ENCODE results near the gene SLC2A3. TPM values are rescaled to one million over a fixed set of nuclear protein-coding genes. Genes with fewer than 3 reads are reported as not detected.
"Not testable (repeated sequence)": the region's sequence is repeated elsewhere in the genome, so short reads cannot be mapped to it uniquely, and the experiment has no call there.

The SLC2A3 gene
- total RNA-seq, 1 experiment from 2014 or later: not detected

DNA sequence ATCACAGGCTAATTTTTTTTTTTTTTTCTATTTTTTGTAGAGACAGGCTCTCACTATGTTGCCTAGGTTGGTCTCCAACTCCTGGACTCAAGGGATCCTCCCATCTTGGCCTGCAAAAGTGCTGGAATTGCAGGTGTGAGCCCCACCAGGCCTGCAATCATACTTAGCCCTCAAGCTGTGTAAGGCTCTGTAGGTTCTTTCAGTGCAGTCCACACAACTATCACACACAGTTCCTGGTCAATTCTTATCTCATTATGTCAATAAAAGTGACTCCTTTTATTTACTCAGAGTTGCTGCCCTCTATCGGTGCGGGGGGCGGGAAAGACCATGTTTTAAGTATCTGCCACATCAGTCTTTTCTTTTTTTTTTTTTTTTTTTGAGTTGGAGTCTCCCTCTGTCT lies 29.0 kb downstream of the SLC2A3 start:
- H3K27ac Mint-ChIP-seq (ENCODE audit: unreplicated experiment): peak overlapping the region; percentile 54
- H3K27me3 Mint-ChIP-seq (ENCODE audit: unreplicated experiment): no peaks in the 10 kb centered on the region
- H3K9me3 Mint-ChIP-seq (ENCODE audit: low read depth, unreplicated experiment): no peaks in the 10 kb centered on the region
- CTCF ChIA-PET: interaction anchor here (0.7 to 1.3 kb wide), 4 partner anchors 25 to 334 kb away, joined by 3 to 8 read pairs (median 5); no protein-coding TSS in a partner anchor
- intact Hi-C loops (cut with micrococcal nuclease; ENCODE audit: unreplicated experiment): no loop called here
- BruUV-seq (replicated peaks): no TSS peak
- TF ChIP-seq, protein P1, sequence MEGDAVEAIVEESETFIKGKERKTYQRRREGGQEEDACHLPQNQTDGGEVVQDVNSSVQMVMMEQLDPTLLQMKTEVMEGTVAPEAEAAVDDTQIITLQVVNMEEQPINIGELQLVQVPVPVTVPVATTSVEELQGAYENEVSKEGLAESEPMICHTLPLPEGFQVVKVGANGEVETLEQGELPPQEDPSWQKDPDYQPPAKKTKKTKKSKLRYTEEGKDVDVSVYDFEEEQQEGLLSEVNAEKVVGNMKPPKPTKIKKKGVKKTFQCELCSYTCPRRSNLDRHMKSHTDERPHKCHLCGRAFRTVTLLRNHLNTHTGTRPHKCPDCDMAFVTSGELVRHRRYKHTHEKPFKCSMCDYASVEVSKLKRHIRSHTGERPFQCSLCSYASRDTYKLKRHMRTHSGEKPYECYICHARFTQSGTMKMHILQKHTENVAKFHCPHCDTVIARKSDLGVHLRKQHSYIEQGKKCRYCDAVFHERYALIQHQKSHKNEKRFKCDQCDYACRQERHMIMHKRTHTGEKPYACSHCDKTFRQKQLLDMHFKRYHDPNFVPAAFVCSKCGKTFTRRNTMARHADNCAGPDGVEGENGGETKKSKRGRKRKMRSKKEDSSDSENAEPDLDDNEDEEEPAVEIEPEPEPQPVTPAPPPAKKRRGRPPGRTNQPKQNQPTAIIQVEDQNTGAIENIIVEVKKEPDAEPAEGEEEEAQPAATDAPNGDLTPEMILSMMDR (IDR thresholded peaks at IDR 0.05; ENCODE audit: unreplicated experiment): peak; percentile 45
- no peak overlapping the region for H3K4me3 Mint-ChIP-seq (ENCODE audit: low read depth, unreplicated experiment)
- DNase-seq: peak; percentile 78
- peaks cover 25% of the 10 kb centered on the region for H3K4me1 Mint-ChIP-seq (ENCODE audit: low read depth, unreplicated experiment)
- H3K36me3 Mint-ChIP-seq (ENCODE audit: insufficient read depth, unreplicated experiment): no peaks in the 10 kb centered on the region

DNA sequence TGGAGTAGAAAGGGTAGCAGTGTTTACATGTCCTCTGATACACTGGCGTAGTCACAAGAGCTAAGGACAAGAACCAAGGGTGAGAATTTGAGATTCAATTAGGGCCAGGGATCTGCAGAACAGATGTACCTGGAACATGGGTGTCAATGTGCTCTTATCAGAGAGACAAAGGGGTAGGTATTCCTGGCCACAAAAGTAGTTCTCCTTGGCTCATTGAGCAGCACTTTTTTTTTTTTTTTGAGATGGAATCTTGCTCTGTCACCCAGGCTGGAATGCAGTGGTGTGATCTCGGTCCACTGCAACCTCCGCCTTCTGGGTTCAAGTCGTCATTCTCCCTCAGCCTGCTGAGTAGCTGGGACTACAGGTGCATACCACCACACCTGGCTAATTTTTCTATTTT lies 29.7 kb downstream of the SLC2A3 start:
- H3K27ac Mint-ChIP-seq (ENCODE audit: unreplicated experiment); intact Hi-C loops (cut with micrococcal nuclease; ENCODE audit: unreplicated experiment); H3K9me3 Mint-ChIP-seq (ENCODE audit: low read depth, unreplicated experiment); DNase-seq; BruUV-seq (replicated peaks); H3K36me3 Mint-ChIP-seq (ENCODE audit: insufficient read depth, unreplicated experiment); H3K4me3 Mint-ChIP-seq (ENCODE audit: low read depth, unreplicated experiment); H3K27me3 Mint-ChIP-seq (ENCODE audit: unreplicated experiment): not testable (repeated sequence)
- H3K4me1 Mint-ChIP-seq (ENCODE audit: low read depth, unreplicated experiment): peaks cover 25% of the 10 kb centered on the region
- CTCF ChIA-PET: interaction anchor here (1.0 to 1.6 kb wide), 3 partner anchors 25 to 101 kb away, joined by 3 to 5 read pairs (median 3); no protein-coding TSS in a partner anchor

- H3K4me1 Mint-ChIP-seq (ENCODE audit: low read depth, unreplicated experiment): peaks cover 25% of the 10 kb centered on the region
- DNase-seq; H3K36me3 Mint-ChIP-seq (ENCODE audit: insufficient read depth, unreplicated experiment); H3K27ac Mint-ChIP-seq (ENCODE audit: unreplicated experiment); BruUV-seq (replicated peaks); H3K9me3 Mint-ChIP-seq (ENCODE audit: low read depth, unreplicated experiment); H3K27me3 Mint-ChIP-seq (ENCODE audit: unreplicated experiment); intact Hi-C loops (cut with micrococcal nuclease; ENCODE audit: unreplicated experiment); H3K4me3 Mint-ChIP-seq (ENCODE audit: low read depth, unreplicated experiment): not testable (repeated sequence)
- CTCF ChIA-PET: interaction anchor here (0.7 to 1.6 kb wide), 2 partner anchors 100 to 108 kb away, joined by 3 to 7 read pairs; no protein-coding TSS in a partner anchor
These were observed 30.3 kb downstream of the SLC2A3 start for GRCh38 chr12:7905600-7906125.

DNA sequence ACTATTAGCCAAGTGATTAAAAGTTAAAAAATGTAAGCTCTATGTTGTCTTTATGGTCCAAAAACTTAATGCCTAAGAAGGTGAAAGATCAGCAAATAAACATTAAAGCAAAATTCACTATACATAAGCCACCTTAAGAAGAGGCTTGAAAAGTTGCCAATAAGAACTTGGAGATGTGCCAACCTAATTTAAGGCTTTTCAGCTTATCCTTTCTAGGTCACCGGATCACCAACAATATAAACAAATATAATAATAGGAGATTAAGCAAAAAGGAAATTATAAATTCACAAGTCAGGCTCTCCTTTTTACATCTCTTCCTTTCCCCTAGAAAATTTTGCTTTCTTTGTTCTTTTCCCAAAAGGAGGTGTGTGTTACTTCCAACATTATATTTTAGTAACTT lies 30.9 kb downstream of the SLC2A3 start:
- Mint-ChIP-seq H3K4me1 (ENCODE audit: low read depth, unreplicated experiment) (peaks cover 25% of the 10 kb centered on the region), H3K36me3 (ENCODE audit: insufficient read depth, unreplicated experiment) (no peaks in the 10 kb centered on the region), H3K27ac (ENCODE audit: unreplicated experiment) (no peak overlapping the region), H3K27me3 (ENCODE audit: unreplicated experiment) (no peaks in the 10 kb centered on the region), H3K9me3 (ENCODE audit: low read depth, unreplicated experiment) (no peaks in the 10 kb centered on the region), H3K4me3 (ENCODE audit: low read depth, unreplicated experiment) (no peak overlapping the region)
- no peak for DNase-seq
- intact Hi-C loops (cut with micrococcal nuclease; ENCODE audit: unreplicated experiment): no loop called here
- CTCF ChIA-PET: interaction anchor here (0.7 to 1.6 kb wide), 2 partner anchors 100 to 107 kb away, joined by 3 to 7 read pairs; no protein-coding TSS in a partner anchor
- TF ChIP-seq, protein P1 (IDR thresholded peaks at IDR 0.05; ENCODE audit: unreplicated experiment): no peak
- no TSS peak for BruUV-seq (replicated peaks)

- H3K4me3 Mint-ChIP-seq (ENCODE audit: low read depth, unreplicated experiment); CTCF ChIA-PET; H3K9me3 Mint-ChIP-seq (ENCODE audit: low read depth, unreplicated experiment); intact Hi-C loops (cut with micrococcal nuclease; ENCODE audit: unreplicated experiment); DNase-seq; BruUV-seq (replicated peaks); H3K27me3 Mint-ChIP-seq (ENCODE audit: unreplicated experiment); H3K36me3 Mint-ChIP-seq (ENCODE audit: insufficient read depth, unreplicated experiment); H3K27ac Mint-ChIP-seq (ENCODE audit: unreplicated experiment): not testable (repeated sequence)
- peaks cover 22% of the 10 kb centered on the region for H3K4me1 Mint-ChIP-seq (ENCODE audit: low read depth, unreplicated experiment)
These were observed 33.6 kb downstream of the SLC2A3 start for GRCh38 chr12:7902416-7902815.

GRCh38 chr12:7899755-7900154 lies 36.2 kb downstream of the SLC2A3 start:
- BruUV-seq (replicated peaks): no TSS peak
- Mint-ChIP-seq H3K4me3 (ENCODE audit: low read depth, unreplicated experiment) (no peak overlapping the region), H3K27me3 (ENCODE audit: unreplicated experiment) (no peaks in the 10 kb centered on the region), H3K27ac (ENCODE audit: unreplicated experiment) (no peak overlapping the region), H3K9me3 (ENCODE audit: low read depth, unreplicated experiment) (no peaks in the 10 kb centered on the region), H3K4me1 (ENCODE audit: low read depth, unreplicated experiment) (no peaks in the 10 kb centered on the region), H3K36me3 (ENCODE audit: insufficient read depth, unreplicated experiment) (no peaks in the 10 kb centered on the region)
- intact Hi-C loops (cut with micrococcal nuclease; ENCODE audit: unreplicated experiment): loop anchor here (5.0 kb wide), 1 partner anchor 33 kb away; no protein-coding TSS in a partner anchor
- DNase-seq: no peak
- CTCF ChIA-PET: no interaction called here
- TF ChIP-seq, protein P1 (IDR thresholded peaks at IDR 0.05; ENCODE audit: unreplicated experiment): no peak

DNA sequence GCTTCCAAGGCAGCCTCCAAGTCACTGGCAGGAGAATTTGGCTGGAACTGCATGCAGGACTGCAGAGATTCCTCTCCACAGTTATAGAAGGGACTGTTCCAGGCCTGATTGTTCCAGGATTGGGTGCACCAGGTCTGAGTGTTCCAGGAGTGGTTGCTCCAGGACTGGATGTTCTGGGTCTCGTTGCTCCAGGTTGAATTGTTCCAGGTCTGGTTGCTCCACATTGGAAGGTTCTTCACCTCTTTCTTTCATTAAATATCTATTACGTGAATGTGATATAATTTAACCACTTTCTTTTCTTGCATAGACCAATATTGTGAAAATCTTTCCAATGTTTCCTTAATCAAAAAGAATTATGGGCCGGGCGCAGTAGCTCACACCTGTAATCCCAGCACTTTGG lies 39.3 kb downstream of the SLC2A3 start:
- H3K36me3 Mint-ChIP-seq (ENCODE audit: insufficient read depth, unreplicated experiment); BruUV-seq (replicated peaks); H3K4me1 Mint-ChIP-seq (ENCODE audit: low read depth, unreplicated experiment); H3K27me3 Mint-ChIP-seq (ENCODE audit: unreplicated experiment); H3K9me3 Mint-ChIP-seq (ENCODE audit: low read depth, unreplicated experiment); CTCF ChIA-PET; H3K4me3 Mint-ChIP-seq (ENCODE audit: low read depth, unreplicated experiment); H3K27ac Mint-ChIP-seq (ENCODE audit: unreplicated experiment); DNase-seq: not testable (repeated sequence)
- intact Hi-C loops (cut with micrococcal nuclease; ENCODE audit: unreplicated experiment): loop anchor here (5.0 kb wide), 1 partner anchor 36 kb away; no protein-coding TSS in a partner anchor
